GM18508 (cell line): Measurements from ENCODE around the gene CCDC178.
A peak's percentile ranks its signal among the peaks of the same experiment; 100 is the strongest.
"Not testable (repeated sequence)": the region's sequence is repeated elsewhere in the genome, so short reads cannot be mapped to it uniquely, and the experiment has no call there.

Experiments used
- ATAC-seq: cut with Tn5 transposase; IDR thresholded peaks from one replicate; pipeline ENCODE4 v1.9.1; 2021; ENCODE audit warnings: moderate number of reproducible peaks; ENCODE audit not compliant: insufficient read depth, unreplicated experiment

The CCDC178 gene

DNA sequence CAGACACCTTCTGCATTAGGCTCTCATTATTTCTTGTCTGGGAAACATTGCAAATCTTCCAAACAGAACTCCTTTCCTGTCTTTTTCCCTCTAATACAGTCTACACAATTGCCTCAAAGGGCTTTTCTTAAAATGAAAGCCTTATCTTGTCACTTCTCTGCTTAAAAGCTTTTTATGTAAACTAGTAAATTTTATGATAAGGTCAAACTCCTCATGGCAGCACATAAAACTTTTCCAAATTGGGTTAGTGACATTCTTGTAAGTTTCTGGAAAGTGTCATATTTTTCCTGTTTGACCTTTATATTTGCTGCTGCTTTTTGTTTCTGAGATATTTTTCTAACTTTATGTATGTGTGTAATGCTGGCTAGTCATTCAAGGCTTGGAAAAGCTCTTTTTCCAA, 406.3 kb downstream of the CCDC178 start:
- ATAC-seq: no peak

DNA sequence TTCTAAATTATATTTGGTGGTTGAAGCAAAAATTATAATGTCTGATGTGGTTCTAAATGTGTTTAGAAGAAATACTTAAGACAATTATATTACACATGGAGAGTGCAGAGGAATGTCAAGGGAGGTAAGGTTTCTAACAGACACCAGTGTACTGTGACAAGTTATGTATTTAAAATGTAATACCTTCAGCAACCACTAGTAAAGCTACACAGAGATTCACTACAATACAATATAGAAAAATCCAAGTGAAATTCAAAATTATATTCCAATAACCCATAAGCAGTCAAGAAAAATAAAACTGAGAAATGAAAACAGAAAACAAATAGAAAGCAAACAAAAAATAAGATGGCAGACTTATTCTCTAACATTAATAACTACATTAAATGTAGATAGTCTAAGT, 418.2 kb downstream of the CCDC178 start:
- ATAC-seq: no peak

DNA sequence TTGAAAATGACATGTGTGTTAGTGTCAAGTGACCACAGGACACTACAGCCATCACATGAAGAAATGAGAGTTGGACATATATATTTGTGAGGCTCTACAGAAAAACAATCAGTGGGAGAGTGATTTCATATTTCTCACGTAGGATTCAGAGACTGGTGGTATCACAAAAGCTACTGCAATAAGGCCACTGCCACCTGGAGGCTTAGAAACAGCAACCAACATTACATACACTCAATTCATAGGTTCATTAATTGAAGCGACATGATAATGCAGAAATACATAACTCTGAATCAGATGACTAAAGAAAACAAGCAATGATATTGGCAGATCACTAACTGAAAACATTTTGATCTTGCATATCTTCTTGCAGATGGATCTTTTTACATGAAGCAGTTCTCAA, 419.6 kb downstream of the CCDC178 start:
- no peak for ATAC-seq

GRCh38 chr18:33014060-33014796, 426.3 kb downstream of the CCDC178 start:
- no peak for ATAC-seq

DNA sequence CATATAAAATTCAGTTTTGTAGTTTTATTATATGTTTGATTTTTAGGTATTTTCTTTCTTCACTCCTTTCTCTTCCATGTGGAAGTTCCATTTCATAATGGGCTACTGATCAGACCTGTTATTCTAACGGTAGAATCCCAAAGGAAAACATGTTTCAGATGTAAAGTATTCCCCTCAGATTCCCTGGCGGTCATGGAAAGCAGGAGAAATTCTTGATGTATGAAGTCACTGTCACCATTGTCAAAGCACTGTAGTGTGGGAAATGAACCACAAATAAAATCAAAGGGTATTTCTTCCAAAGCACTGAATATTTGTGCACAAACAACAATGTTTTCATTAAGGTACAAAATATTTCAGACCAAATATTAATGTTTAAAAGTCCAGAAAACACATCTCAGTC, 430.4 kb downstream of the CCDC178 start:
- ATAC-seq: no peak

GRCh38 chr18:32998921-32999320, 441.6 kb downstream of the CCDC178 start:
- no peak for ATAC-seq

DNA sequence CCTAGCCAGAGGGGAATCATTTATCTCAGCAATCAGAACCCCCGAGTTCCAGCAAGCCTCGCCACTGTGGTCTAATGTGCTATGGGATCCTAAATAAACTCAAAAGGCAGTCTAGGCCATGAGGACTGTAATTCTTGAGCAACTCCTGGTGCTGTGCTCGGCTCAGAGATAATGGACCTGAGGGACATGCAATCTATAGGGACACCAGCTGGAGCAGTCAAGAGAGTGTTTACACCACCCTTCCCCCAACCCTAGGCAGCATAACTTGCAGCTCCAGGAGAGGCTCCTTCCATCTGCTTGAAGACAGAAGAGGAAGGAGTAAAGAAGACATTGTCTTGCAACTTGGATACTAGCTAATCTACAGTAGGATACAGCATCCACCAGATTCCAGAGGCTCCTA, 442.2 kb downstream of the CCDC178 start:
- ATAC-seq: no peak

- ATAC-seq: no peak
These were observed 456.8 kb downstream of the CCDC178 start for GRCh38 chr18:32983721-32984120.

DNA sequence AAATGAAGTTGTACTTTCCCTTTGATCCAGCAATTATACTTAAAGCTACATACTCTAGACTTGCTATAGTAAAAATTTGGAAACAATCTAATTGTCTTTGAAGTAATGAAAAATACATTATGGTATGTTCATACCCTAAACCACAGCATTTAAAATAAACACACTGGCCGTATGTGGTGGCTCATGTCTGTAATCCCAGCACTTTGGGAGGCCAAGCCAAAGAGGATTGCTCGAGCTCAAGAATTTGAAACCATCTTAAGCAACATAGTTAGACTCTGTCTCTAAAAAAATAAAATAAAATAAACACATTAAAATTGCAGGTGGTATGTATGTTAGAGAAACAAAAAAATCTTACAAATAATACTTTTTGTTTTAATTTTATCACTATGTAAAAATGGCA, 459.6 kb downstream of the CCDC178 start:
- ATAC-seq: no peak

DNA sequence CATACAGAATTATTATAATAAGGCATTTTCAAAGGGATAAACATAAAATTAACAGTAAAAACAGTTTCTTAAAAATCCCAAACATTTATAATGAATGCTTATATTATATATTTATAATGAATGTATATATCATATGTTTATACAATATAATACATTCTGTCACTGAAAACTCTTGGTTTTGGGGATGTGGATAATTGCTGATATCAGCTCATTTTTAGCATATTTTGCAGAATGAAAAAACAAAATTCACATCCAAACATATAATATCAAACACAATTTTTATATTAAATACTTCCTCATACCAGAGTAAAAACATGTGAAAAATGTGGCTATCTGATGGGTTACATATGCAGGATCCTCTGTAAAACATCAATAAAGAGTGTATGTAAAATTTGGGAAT, 465.0 kb downstream of the CCDC178 start:
- ATAC-seq: no peak

DNA sequence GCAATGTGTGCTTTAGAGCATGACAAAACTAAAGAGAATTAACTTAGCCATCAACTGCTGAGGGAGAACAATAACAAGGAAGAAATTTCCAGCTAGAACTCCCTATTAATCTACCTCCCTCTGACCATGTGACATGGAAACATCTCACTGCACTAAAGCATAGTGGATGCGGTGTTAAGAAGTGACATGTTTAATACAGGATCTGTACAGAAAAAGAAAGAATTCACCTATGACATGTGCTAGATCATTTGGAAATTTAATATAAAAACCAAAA, 465.4 kb downstream of the CCDC178 start:
- ATAC-seq: peak; percentile 15

GRCh38 chr18:32974421-32975162, 465.9 kb downstream of the CCDC178 start:
- peak; percentile 83 for ATAC-seq

GRCh38 chr18:32968248-32968647, 472.3 kb downstream of the CCDC178 start:
- no peak for ATAC-seq

- ATAC-seq: no peak
These were observed 474.4 kb downstream of the CCDC178 start for GRCh38 chr18:32966141-32966540.

- no peak for ATAC-seq
These were observed 479.0 kb downstream of the CCDC178 start for GRCh38 chr18:32961538-32961937.

GRCh38 chr18:32958746-32959145, 481.8 kb downstream of the CCDC178 start:
- ATAC-seq: peak; percentile 93

GRCh38 chr18:32956591-32957315, 483.8 kb downstream of the CCDC178 start:
- ATAC-seq: no peak

DNA sequence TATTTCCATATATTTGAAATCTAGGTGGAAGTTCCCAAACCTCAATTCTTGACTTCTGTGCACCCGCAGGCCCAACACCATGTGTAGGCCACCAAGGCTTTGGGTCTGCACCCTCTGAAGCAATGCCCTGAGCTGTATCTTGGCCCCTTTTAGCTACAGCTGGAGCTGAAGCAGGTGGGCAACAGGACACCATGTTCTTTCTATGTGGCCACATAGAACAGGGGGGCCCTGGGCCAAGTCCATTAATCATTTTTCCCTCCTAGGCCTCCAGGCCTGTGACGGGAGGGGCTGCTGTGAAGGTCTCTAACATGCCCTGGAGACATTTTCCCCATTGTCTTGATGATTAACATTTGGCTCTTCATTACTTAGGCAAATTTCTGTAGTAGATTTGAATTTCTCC, 488.2 kb downstream of the CCDC178 start:
- ATAC-seq: not testable (repeated sequence)

GRCh38 chr18:32937597-32937996, 502.9 kb downstream of the CCDC178 start:
- ATAC-seq: no peak

DNA sequence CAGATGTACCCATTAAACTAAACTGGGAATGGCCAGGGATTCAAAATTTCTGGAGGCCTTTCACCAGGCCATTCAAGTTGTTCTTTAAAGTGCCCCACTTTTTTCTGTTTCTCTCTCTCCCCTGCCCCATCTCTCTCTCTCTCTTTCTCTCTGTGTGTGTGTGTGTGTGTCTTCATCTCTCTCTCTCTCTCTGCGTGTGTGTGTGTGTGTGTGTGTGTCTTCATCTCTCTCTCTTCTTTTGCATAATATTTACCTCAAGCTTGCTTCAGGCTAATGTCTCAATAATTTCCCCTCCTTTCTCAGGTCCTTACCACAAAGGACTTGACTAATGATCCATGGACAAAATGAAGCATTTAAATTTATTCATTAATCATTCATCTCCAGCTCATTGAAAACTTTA, 503.5 kb downstream of the CCDC178 start:
- no peak for ATAC-seq

DNA sequence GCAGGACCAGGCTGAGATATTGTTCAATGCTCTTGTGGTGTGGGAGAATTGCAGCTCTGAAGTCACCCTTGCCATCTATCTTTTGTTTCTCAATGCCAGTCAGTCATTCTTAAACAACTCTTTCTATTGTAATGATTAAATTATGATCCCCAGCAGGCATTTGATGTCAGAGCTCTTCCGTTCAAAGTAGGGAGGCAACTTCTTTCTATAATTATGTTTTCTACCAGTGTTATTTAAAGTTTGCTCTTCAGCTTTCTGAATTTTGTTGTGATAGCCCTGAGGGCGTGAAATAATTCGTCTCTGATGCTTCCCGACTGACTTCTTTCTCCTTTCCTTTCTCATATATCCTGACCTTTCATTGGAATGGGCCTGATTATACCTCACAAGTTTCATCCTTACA, 506.3 kb downstream of the CCDC178 start:
- no peak for ATAC-seq
